ENCODE results near the gene USP28. TPM values are rescaled to one million over a fixed set of nuclear protein-coding genes. Genes with fewer than 3 reads are reported as not detected.

Gene USP28
- total RNA-seq, 6 experiments from 2014 or later, result 15.4 to 21.5 (median 17.8) TPM

DNA sequence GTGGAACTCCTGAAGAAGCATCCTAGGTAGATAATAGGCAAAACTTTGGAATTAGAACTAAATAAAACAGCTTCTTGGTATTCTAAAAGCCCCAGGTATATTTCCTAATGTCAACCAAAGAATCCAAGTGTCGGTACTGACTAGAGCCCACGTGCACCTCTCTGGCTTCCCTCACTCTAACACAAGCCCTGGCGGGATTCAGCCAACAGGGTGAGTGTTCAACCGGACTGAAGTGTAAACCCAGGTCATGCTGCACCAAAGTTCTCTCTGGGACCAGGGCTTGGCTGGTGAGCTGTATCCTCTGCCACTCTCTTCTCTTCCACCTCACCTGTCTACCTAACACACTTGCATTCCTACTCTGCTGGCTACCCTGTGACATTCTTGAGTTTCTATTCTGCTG, 40.1 kb downstream of the USP28 start:
- Mint-ChIP-seq H3K27me3 (ENCODE audit: insufficient read depth) (no peaks in the 10 kb centered on the region), H3K4me1 (ENCODE audit: low read depth) (no peaks in the 10 kb centered on the region), H3K27ac (no peak overlapping the region), H3K4me3 (no peak overlapping the region), H3K36me3 (ENCODE audit: low read depth) (peaks cover 5% of the 10 kb centered on the region; the same call in 1 of the 2 replicates), H3K9me3 (no peaks in the 10 kb centered on the region)
- no peak for DNase-seq
- TF ChIP-seq, protein P1, sequence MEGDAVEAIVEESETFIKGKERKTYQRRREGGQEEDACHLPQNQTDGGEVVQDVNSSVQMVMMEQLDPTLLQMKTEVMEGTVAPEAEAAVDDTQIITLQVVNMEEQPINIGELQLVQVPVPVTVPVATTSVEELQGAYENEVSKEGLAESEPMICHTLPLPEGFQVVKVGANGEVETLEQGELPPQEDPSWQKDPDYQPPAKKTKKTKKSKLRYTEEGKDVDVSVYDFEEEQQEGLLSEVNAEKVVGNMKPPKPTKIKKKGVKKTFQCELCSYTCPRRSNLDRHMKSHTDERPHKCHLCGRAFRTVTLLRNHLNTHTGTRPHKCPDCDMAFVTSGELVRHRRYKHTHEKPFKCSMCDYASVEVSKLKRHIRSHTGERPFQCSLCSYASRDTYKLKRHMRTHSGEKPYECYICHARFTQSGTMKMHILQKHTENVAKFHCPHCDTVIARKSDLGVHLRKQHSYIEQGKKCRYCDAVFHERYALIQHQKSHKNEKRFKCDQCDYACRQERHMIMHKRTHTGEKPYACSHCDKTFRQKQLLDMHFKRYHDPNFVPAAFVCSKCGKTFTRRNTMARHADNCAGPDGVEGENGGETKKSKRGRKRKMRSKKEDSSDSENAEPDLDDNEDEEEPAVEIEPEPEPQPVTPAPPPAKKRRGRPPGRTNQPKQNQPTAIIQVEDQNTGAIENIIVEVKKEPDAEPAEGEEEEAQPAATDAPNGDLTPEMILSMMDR (IDR thresholded peaks at IDR 0.05), result no peak

DNA sequence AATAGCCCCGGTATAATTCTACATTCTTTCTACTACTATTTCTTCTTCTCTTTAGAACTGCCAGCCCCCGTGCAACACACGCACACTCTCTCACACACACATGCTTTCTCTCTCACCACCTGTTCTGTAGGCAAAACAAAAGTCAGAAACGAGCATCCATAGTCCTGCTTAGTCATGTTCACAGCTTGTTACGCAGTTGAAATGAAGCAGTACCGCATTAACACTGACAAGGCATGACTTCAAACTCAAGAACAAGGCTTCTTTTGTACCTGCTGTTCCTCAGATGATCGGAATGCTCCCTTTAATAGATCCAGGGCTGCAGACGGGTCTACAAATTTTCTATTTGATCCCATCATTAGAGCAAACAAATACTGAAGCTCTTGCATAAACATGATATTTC, 42.2 kb downstream of the USP28 start:
- Mint-ChIP-seq H3K27ac (no peak overlapping the region), H3K27me3 (ENCODE audit: insufficient read depth) (no peaks in the 10 kb centered on the region), H3K36me3 (ENCODE audit: low read depth) (no peaks in the 10 kb centered on the region), H3K9me3 (no peaks in the 10 kb centered on the region), H3K4me3 (no peak overlapping the region), H3K4me1 (ENCODE audit: low read depth) (no peaks in the 10 kb centered on the region)
- no peak for DNase-seq
- TF ChIP-seq, protein P1 (IDR thresholded peaks at IDR 0.05), result no peak

DNA sequence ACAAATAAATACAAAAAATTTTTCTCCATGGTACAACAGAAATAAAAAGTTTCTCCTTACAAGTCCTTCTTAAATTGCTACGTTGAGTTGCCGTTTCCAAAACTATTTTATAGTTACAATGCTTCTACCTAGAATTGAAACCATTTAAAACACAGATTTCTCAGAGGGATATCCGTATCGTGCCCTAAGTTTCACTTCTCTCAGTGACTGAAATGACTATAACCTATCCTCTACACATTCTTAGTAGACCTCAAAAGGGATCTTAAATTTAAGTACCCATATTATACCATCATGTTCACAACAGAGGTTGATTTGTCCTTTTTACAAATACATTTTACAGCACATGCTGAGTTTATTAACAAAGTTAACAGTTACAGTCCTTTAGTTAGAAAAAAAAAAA, 44.1 kb downstream of the USP28 start:
- H3K4me3 Mint-ChIP-seq, result no peak overlapping the region
- peaks cover 6% of the 10 kb centered on the region; the same call in 1 of the 2 replicates for H3K36me3 Mint-ChIP-seq (ENCODE audit: low read depth)
- H3K27ac Mint-ChIP-seq, result no peak overlapping the region
- H3K9me3 Mint-ChIP-seq, result no peaks in the 10 kb centered on the region
- TF ChIP-seq, protein P1 (IDR thresholded peaks at IDR 0.05), result no peak
- no peaks in the 10 kb centered on the region for H3K4me1 Mint-ChIP-seq (ENCODE audit: low read depth)
- DNase-seq, result no peak
- no peaks in the 10 kb centered on the region for H3K27me3 Mint-ChIP-seq (ENCODE audit: insufficient read depth)

DNA sequence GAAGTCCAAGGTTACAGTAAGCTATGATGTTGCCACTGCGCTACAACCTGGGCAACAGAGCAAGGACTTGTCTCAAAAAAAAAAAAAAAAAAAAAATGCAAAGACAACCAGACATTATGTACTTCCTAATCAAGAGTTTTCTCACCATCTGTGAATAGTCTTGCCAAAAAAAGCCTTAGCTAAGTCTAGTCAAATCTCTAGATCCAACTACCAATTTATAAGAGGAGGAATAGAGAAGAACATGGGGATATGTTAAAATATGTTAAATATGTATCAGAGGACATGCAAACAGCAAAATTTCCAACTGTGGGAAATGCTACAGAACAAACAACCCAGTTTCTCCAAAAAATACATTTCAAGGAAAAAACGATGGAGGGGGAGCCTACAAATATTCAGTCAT, 45.6 kb downstream of the USP28 start:
- H3K27ac Mint-ChIP-seq, result no peak overlapping the region
- no peaks in the 10 kb centered on the region for H3K27me3 Mint-ChIP-seq (ENCODE audit: insufficient read depth)
- H3K36me3 Mint-ChIP-seq (ENCODE audit: low read depth), result peaks cover 16% of the 10 kb centered on the region
- H3K4me1 Mint-ChIP-seq (ENCODE audit: low read depth), result no peaks in the 10 kb centered on the region
- H3K4me3 Mint-ChIP-seq, result no peak overlapping the region
- DNase-seq, result no peak
- no peaks in the 10 kb centered on the region for H3K9me3 Mint-ChIP-seq
- TF ChIP-seq, protein P1 (IDR thresholded peaks at IDR 0.05), result no peak

DNA sequence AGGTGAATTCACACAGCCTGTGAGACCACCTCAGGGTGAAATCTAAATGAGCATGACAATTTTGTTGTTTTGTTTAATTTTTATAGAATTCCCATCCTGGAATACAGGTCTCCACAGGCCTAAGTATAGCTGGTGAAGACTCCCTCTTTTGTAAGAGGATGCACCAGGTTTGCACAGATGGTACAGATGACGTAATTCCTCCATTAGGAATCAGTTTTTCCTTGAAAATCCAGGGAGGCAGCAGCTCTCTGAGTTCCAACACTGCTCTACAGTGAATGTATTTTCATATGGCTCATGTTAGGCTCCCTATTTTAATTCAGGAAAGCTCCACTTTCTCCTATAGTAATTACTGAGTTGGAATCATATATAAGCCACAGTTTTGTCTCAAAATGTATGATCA, 47.2 kb downstream of the USP28 start:
- no peak overlapping the region for H3K4me3 Mint-ChIP-seq
- H3K4me1 Mint-ChIP-seq (ENCODE audit: low read depth), result no peaks in the 10 kb centered on the region
- peaks cover 21% of the 10 kb centered on the region for H3K36me3 Mint-ChIP-seq (ENCODE audit: low read depth)
- no peak overlapping the region for H3K27ac Mint-ChIP-seq
- TF ChIP-seq, protein P1 (IDR thresholded peaks at IDR 0.05), result no peak
- DNase-seq, result no peak
- H3K27me3 Mint-ChIP-seq (ENCODE audit: insufficient read depth), result no peaks in the 10 kb centered on the region
- H3K9me3 Mint-ChIP-seq, result no peaks in the 10 kb centered on the region

DNA sequence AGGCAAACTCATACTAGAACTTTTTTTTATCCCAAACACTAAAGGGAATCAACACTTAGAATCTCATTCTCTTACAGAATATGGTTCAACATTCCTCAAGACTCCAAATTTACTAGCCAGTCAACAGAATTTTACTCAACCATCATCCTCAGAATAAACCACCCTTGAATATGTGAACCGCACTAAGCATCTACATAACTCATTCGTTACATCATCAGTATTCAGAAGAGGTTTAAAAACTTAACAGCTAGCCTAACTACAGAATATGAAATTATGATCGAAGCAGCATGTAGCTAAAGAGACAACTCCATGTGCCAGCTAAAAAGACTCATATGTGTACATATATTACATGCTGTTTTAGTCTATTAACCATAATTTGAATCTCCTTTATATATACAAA, 47.9 kb downstream of the USP28 start:
- DNase-seq, result no peak
- Mint-ChIP-seq H3K9me3 (no peaks in the 10 kb centered on the region), H3K4me3 (no peak overlapping the region), H3K36me3 (ENCODE audit: low read depth) (peaks cover 26% of the 10 kb centered on the region), H3K27ac (no peak overlapping the region), H3K27me3 (ENCODE audit: insufficient read depth) (no peaks in the 10 kb centered on the region), H3K4me1 (ENCODE audit: low read depth) (no peaks in the 10 kb centered on the region)
- TF ChIP-seq, protein P1 (IDR thresholded peaks at IDR 0.05), result no peak

Measured in HFFc6 (cell line).